ENCODE data around the gene SLC51A. TPM values are rescaled to one million over a fixed set of nuclear protein-coding genes. Genes with fewer than 3 reads are reported as not detected.
A peak's percentile ranks its signal among the peaks of the same experiment; 100 is the strongest.
"Not testable (repeated sequence)": the region's sequence is repeated elsewhere in the genome, so short reads cannot be mapped to it uniquely, and the experiment has no call there.

SLC51A gene
- total RNA-seq, 1 experiment from 2014 or later, result not detected

- DNase-seq (ENCODE audit: low spot score), result no peak
Measured at GRCh38 chr3:196238612-196239560, 22.6 kb downstream of the SLC51A start.

GRCh38 chr3:196240424-196240823, 24.1 kb downstream of the SLC51A start:
- no peak for DNase-seq (ENCODE audit: low spot score)

GRCh38 chr3:196241704-196242103, 25.4 kb downstream of the SLC51A start:
- DNase-seq (ENCODE audit: low spot score), result no peak

- DNase-seq (ENCODE audit: low spot score), result not testable (repeated sequence)
Measured at GRCh38 chr3:196244166-196244565, 27.8 kb downstream of the SLC51A start.

GRCh38 chr3:196246612-196247308, 30.4 kb downstream of the SLC51A start:
- peak; percentile 85 for DNase-seq (ENCODE audit: low spot score)

- no peak for DNase-seq (ENCODE audit: low spot score)
Measured at GRCh38 chr3:196251918-196252317, 35.6 kb downstream of the SLC51A start.

- DNase-seq (ENCODE audit: low spot score), result no peak
Measured at GRCh38 chr3:196254376-196255283, 38.3 kb downstream of the SLC51A start.

- no peak for DNase-seq (ENCODE audit: low spot score)
Measured at GRCh38 chr3:196255776-196256175, 39.4 kb downstream of the SLC51A start.

GRCh38 chr3:196260784-196261183, 44.5 kb downstream of the SLC51A start:
- DNase-seq (ENCODE audit: low spot score), result no peak

GRCh38 chr3:196263819-196264218, 47.5 kb downstream of the SLC51A start:
- no peak for DNase-seq (ENCODE audit: low spot score)

GRCh38 chr3:196268284-196269163, 52.2 kb downstream of the SLC51A start:
- peak; percentile 93 for DNase-seq (ENCODE audit: low spot score)

GRCh38 chr3:196270499-196270898, 54.2 kb downstream of the SLC51A start:
- DNase-seq (ENCODE audit: low spot score), result no peak

- DNase-seq (ENCODE audit: low spot score), result no peak
Measured at GRCh38 chr3:196272826-196273225, 56.5 kb downstream of the SLC51A start.

GRCh38 chr3:196273655-196274054, 57.3 kb downstream of the SLC51A start:
- no peak for DNase-seq (ENCODE audit: low spot score)

- DNase-seq (ENCODE audit: low spot score), result no peak
Measured at GRCh38 chr3:196274585-196274984, 58.3 kb downstream of the SLC51A start.

GRCh38 chr3:196275126-196275525, 58.8 kb downstream of the SLC51A start:
- DNase-seq (ENCODE audit: low spot score), result no peak

- DNase-seq (ENCODE audit: low spot score), result no peak
Measured at GRCh38 chr3:196280689-196281440, 64.5 kb downstream of the SLC51A start.

GRCh38 chr3:196281962-196282361, 65.6 kb downstream of the SLC51A start:
- no peak for DNase-seq (ENCODE audit: low spot score)

Measured in H4 (cell line).